Mesothelial cell of epicardium (in vitro differentiated cells): Measurements from ENCODE around the gene CDH13. TPM values are rescaled to one million over a fixed set of nuclear protein-coding genes. Genes with fewer than 3 reads are reported as not detected.

ENCODE experiments used
- DNase-seq, 2 experiments: peaks; one replicate each; pipeline ENCODE4 v3.0.0; 2021; ENCODE audit warnings: low spot score in 2 of 2; ENCODE audit not compliant: unreplicated experiment in 2 of 2
- H3K27ac Mint-ChIP-seq: 2 replicates; pipeline ENCODE4 v1.8.0; 2021; ENCODE audit warnings: mixed read lengths
- H3K27me3 Mint-ChIP-seq: 2 replicates; pipeline ENCODE4 v1.8.0; 2021; ENCODE audit warnings: low read depth, mixed read lengths
- H3K36me3 Mint-ChIP-seq: 2 replicates; pipeline ENCODE4 v1.8.0; 2021; ENCODE audit warnings: mixed read lengths
- H3K4me1 Mint-ChIP-seq: 2 replicates; pipeline ENCODE4 v1.8.0; 2021; ENCODE audit warnings: mixed read lengths
- H3K4me3 Mint-ChIP-seq: 2 replicates; pipeline ENCODE4 v1.8.0; 2021; ENCODE audit warnings: mild to moderate bottlenecking, moderate library complexity, mixed read lengths
- H3K9me3 Mint-ChIP-seq: 2 replicates; pipeline ENCODE4 v1.8.0; 2021; ENCODE audit warnings: mixed read lengths
- total RNA-seq: library from RNA; stranded (reverse); gene quantifications from 3 replicates; pipeline ENCODE4 v1.2.1, GENCODE V29; 2021
- TF ChIP-seq, protein P1 (sequence below): fragments of 200-600 bp; sonication (generic); IDR thresholded peaks from one replicate; pipeline ENCODE4 v1.5.0; 2021; ENCODE audit warnings: antibody characterized with exemption; ENCODE audit not compliant: unreplicated experiment

The CDH13 gene
- total RNA-seq, 1 donor from 2014 or later, result 0.80 TPM

- no peak overlapping the region for H3K4me3 Mint-ChIP-seq
- H3K36me3 Mint-ChIP-seq, result no peaks in the 10 kb centered on the region
- H3K27me3 Mint-ChIP-seq, result peaks cover 9% of the 10 kb centered on the region
- TF ChIP-seq, protein P1, sequence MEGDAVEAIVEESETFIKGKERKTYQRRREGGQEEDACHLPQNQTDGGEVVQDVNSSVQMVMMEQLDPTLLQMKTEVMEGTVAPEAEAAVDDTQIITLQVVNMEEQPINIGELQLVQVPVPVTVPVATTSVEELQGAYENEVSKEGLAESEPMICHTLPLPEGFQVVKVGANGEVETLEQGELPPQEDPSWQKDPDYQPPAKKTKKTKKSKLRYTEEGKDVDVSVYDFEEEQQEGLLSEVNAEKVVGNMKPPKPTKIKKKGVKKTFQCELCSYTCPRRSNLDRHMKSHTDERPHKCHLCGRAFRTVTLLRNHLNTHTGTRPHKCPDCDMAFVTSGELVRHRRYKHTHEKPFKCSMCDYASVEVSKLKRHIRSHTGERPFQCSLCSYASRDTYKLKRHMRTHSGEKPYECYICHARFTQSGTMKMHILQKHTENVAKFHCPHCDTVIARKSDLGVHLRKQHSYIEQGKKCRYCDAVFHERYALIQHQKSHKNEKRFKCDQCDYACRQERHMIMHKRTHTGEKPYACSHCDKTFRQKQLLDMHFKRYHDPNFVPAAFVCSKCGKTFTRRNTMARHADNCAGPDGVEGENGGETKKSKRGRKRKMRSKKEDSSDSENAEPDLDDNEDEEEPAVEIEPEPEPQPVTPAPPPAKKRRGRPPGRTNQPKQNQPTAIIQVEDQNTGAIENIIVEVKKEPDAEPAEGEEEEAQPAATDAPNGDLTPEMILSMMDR, result no peak
- no peak overlapping the region for H3K27ac Mint-ChIP-seq
- H3K4me1 Mint-ChIP-seq, result peaks cover 6% of the 10 kb centered on the region
- H3K9me3 Mint-ChIP-seq, result no peaks in the 10 kb centered on the region
- DNase-seq, result no peak
Measured at GRCh38 chr16:82886146-82886545, 259.4 kb downstream of the CDH13 start.

GRCh38 chr16:82888591-82889001 is 261.8 kb downstream of the CDH13 start:
- DNase-seq, result no peak
- peaks cover 9% of the 10 kb centered on the region for H3K27me3 Mint-ChIP-seq

GRCh38 chr16:82891424-82891823 is 264.7 kb downstream of the CDH13 start:
- Mint-ChIP-seq H3K9me3 (no peaks in the 10 kb centered on the region), H3K27me3 (peaks cover 7% of the 10 kb centered on the region), H3K36me3 (no peaks in the 10 kb centered on the region), H3K4me3 (no peak overlapping the region), H3K4me1 (peaks cover 6% of the 10 kb centered on the region), H3K27ac (no peak overlapping the region)
- TF ChIP-seq, protein P1, result no peak
- no peak for DNase-seq

More at GRCh38 chr16:82888591-82889001, 261.8 kb downstream of the CDH13 start:
- Mint-ChIP-seq H3K4me1 (peaks cover 6% of the 10 kb centered on the region), H3K36me3 (no peaks in the 10 kb centered on the region), H3K27ac (no peak overlapping the region), H3K4me3 (no peak overlapping the region), H3K9me3 (no peaks in the 10 kb centered on the region)
- TF ChIP-seq, protein P1, result no peak

GRCh38 chr16:82891918-82892317 is 265.1 kb downstream of the CDH13 start:
- Mint-ChIP-seq H3K4me1 (peaks cover 6% of the 10 kb centered on the region), H3K27ac (no peak overlapping the region), H3K36me3 (no peaks in the 10 kb centered on the region), H3K4me3 (no peak overlapping the region), H3K9me3 (no peaks in the 10 kb centered on the region), H3K27me3 (peaks cover 7% of the 10 kb centered on the region)
- TF ChIP-seq, protein P1, result no peak
- no peak for DNase-seq

GRCh38 chr16:82892324-82892723 is 265.6 kb downstream of the CDH13 start:
- H3K4me1 Mint-ChIP-seq, result peaks cover 6% of the 10 kb centered on the region

More at GRCh38 chr16:82892324-82892723, 265.6 kb downstream of the CDH13 start:
- Mint-ChIP-seq H3K36me3 (no peaks in the 10 kb centered on the region), H3K9me3 (no peaks in the 10 kb centered on the region), H3K27me3 (peaks cover 7% of the 10 kb centered on the region), H3K27ac (no peak overlapping the region), H3K4me3 (no peak overlapping the region)
- TF ChIP-seq, protein P1, result no peak
- DNase-seq, result no peak
